ENCODE measurements around the gene SCFD2.
A peak's percentile ranks its signal among the peaks of the same experiment; 100 is the strongest.

Gene SCFD2

GRCh38 chr4:53016099-53016820 is 349.6 kb downstream of the SCFD2 start:
- H3K4me3 ChIP-seq (ENCODE audit: control insufficient read depth, low read depth, low read length): no peak overlapping the region
- no peak for DNase-seq (ENCODE audit: low read depth)
- TF ChIP-seq CTCF (IDR thresholded peaks at IDR 0.05; ENCODE audit: control insufficient read depth, insufficient read depth, low read depth, low read length, missing control alignments): no peak

- DNase-seq (ENCODE audit: low read depth): no peak
- peak; percentile 65 for TF ChIP-seq CTCF (IDR thresholded peaks at IDR 0.05; ENCODE audit: control insufficient read depth, insufficient read depth, low read depth, low read length, missing control alignments)
- H3K4me3 ChIP-seq (ENCODE audit: control insufficient read depth, low read depth, low read length): no peak overlapping the region
Observed at GRCh38 chr4:53015681-53016080, 350.2 kb downstream of the SCFD2 start.

GRCh38 chr4:53014881-53015280 is 351.0 kb downstream of the SCFD2 start:
- no peak for DNase-seq (ENCODE audit: low read depth)
- no peak overlapping the region for H3K4me3 ChIP-seq (ENCODE audit: control insufficient read depth, low read depth, low read length)
- no peak for TF ChIP-seq CTCF (IDR thresholded peaks at IDR 0.05; ENCODE audit: control insufficient read depth, insufficient read depth, low read depth, low read length, missing control alignments)

GRCh38 chr4:53013873-53014775 is 351.7 kb downstream of the SCFD2 start:
- no peak overlapping the region for H3K4me3 ChIP-seq (ENCODE audit: control insufficient read depth, low read depth, low read length)
- DNase-seq (ENCODE audit: low read depth): no peak
- no peak for TF ChIP-seq CTCF (IDR thresholded peaks at IDR 0.05; ENCODE audit: control insufficient read depth, insufficient read depth, low read depth, low read length, missing control alignments)

GRCh38 chr4:53012738-53013137 is 353.1 kb downstream of the SCFD2 start:
- no peak overlapping the region for H3K4me3 ChIP-seq (ENCODE audit: control insufficient read depth, low read depth, low read length)
- no peak for TF ChIP-seq CTCF (IDR thresholded peaks at IDR 0.05; ENCODE audit: control insufficient read depth, insufficient read depth, low read depth, low read length, missing control alignments)
- DNase-seq (ENCODE audit: low read depth): no peak

GRCh38 chr4:53011259-53011905 is 354.5 kb downstream of the SCFD2 start:
- DNase-seq (ENCODE audit: low read depth): no peak
- no peak overlapping the region for H3K4me3 ChIP-seq (ENCODE audit: control insufficient read depth, low read depth, low read length)
- no peak for TF ChIP-seq CTCF (IDR thresholded peaks at IDR 0.05; ENCODE audit: control insufficient read depth, insufficient read depth, low read depth, low read length, missing control alignments)
